MG63 (cell line): ENCODE data around the gene DBNL. TPM values are rescaled to one million over a fixed set of nuclear protein-coding genes. Genes with fewer than 3 reads are reported as not detected.

Experiments
- DNase-seq: peaks from one replicate; pipeline ENCODE4 v3.0.0-alpha.2; 2020
- H3K27me3 ChIP-seq: fragments of 250-450 bp; sonication (Bioruptor Pico); 2 replicates; pipeline ENCODE4 v1.5.1; 2020; ENCODE audit warnings: mild to moderate bottlenecking, moderate library complexity
- H3K36me3 ChIP-seq: fragments of 250-450 bp; sonication (Bioruptor Pico); 2 replicates; pipeline ENCODE4 v1.5.1; 2020; ENCODE audit warnings: mild to moderate bottlenecking, moderate library complexity
- H3K4me3 ChIP-seq: fragments of 250-450 bp; sonication (Bioruptor Pico); 2 replicates; pipeline ENCODE4 v1.5.1; 2020; ENCODE audit warnings: mild to moderate bottlenecking, moderate library complexity
- H3K9me3 ChIP-seq: fragments of 250-450 bp; sonication (Bioruptor Pico); 2 replicates; pipeline ENCODE4 v1.5.1; 2020; ENCODE audit warnings: mild to moderate bottlenecking, moderate library complexity
- total RNA-seq: library from RNA; depleted of rRNA; stranded (reverse); fragments of >200 nt; shearing (Covaris generic); gene quantifications from 2 replicates; pipeline ENCODE4 v1.2.3, GENCODE V29; 2014; ENCODE audit warnings: low replicate concordance; rRNA removed

Gene DBNL
- total RNA-seq, 1 experiment from 2014 or later: 166 TPM

DNA sequence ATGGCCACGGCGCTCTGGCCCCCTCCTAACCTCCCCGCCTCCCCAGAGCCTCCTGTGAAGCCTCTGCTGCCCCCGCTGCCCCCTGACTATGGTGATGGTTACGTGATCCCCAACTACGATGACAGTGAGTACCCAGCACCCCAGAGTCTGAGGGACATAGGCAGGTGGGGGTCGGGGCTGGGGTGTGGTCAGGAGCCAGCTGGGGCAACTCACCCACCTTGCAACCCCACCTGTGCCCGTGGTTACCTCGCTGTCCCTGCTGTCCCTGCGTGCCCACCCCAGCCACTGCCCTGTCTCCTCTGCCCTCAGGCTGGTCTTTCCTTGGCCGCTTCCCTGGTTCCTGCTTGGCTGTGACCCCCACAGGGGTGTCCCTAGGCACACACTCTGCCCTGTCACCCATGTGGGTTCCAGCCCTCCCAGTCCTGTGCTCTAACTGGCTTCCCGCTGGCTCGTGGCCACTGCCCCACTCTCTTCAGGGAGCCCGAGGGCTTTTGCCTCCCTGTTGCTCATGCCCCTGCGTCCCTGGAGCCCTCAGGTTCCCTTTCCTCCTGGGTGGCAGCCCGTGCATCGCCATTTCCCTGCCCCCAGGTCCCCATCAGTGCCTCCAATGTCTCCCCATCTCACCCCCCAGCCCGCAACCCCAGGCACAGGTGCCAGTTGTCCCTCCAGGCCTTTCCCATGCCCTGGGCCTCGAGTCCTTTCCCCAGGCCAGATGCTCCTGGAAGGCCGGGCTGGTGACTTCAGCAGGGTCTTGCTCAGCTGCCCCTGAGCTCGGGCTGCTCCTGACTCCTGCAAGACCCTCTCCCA, 63.7 kb downstream of the DBNL start:
- no peak overlapping the region for H3K4me3 ChIP-seq
- H3K9me3 ChIP-seq: no peaks in the 10 kb centered on the region
- H3K27me3 ChIP-seq: no peaks in the 10 kb centered on the region
- peaks cover 59% of the 10 kb centered on the region for H3K36me3 ChIP-seq
- no peak for DNase-seq

DNA sequence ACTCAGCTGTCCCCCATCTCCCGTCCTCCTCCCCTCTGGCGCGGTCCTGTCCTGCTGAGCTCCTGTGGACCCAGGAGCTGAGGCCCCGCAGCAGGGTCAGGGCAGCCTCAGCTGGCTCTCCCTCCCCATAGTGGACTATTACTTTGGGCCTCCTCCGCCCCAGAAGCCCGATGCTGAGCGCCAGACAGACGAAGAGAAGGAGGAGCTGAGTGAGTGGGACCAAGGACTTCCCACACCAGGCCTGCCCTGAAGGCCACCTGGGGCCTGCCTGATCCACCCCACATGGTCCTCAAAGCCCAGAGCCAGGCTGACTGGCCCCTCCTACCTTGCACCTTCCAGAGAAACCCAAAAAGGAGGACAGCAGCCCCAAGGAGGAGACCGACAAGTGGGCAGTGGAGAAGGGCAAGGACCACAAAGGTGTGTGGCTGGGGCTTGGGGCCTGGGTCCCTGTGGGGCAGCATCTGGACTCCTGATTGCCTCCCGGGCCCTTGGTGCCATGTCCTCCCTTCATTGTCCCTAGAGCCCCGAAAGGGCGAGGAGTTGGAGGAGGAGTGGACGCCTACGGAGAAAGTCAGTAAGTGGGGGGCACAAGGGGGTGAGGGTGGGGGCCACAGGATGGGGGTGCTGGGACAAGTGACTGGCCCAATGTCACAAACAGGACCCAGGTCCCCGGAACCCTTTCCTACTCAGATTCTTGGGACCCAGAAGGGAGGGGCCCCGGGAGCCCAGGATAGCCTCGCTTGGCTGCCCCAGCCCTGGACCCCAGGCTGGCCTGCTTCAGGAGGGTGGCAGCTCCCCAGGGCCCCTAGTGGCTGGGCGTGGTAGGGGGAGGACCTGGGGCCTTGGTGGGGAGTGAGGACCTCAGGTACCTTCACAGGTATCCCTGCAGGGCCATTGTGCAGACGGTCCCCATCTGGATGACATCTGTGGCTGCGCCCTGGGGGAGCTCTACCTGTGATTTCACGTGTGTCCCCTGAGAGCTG, 64.6 kb downstream of the DBNL start:
- H3K4me3 ChIP-seq: no peak overlapping the region
- no peaks in the 10 kb centered on the region for H3K9me3 ChIP-seq
- peaks cover 66% of the 10 kb centered on the region for H3K36me3 ChIP-seq
- no peaks in the 10 kb centered on the region for H3K27me3 ChIP-seq
- DNase-seq: no peak

DNA sequence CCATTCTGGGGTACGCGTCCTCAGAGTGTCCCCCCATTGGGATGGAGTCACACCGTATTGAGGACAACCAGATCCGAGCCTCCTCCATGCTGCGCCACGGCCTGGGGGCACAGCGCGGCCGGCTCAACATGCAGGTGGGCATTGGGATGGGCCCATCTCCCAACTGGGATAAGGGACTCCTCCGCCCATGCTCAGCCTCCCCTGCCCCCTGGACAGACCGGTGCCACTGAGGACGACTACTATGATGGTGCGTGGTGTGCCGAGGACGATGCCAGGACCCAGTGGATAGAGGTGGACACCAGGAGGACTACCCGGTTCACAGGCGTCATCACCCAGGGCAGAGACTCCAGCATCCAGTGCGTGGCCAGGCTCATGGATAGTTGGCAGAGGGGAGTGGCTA, 65.5 kb downstream of the DBNL start:
- Histone ChIP-seq H3K4me3 (no peak overlapping the region), H3K36me3 (peaks cover 75% of the 10 kb centered on the region), H3K27me3 (no peaks in the 10 kb centered on the region), H3K9me3 (no peaks in the 10 kb centered on the region)
- DNase-seq: no peak

DNA sequence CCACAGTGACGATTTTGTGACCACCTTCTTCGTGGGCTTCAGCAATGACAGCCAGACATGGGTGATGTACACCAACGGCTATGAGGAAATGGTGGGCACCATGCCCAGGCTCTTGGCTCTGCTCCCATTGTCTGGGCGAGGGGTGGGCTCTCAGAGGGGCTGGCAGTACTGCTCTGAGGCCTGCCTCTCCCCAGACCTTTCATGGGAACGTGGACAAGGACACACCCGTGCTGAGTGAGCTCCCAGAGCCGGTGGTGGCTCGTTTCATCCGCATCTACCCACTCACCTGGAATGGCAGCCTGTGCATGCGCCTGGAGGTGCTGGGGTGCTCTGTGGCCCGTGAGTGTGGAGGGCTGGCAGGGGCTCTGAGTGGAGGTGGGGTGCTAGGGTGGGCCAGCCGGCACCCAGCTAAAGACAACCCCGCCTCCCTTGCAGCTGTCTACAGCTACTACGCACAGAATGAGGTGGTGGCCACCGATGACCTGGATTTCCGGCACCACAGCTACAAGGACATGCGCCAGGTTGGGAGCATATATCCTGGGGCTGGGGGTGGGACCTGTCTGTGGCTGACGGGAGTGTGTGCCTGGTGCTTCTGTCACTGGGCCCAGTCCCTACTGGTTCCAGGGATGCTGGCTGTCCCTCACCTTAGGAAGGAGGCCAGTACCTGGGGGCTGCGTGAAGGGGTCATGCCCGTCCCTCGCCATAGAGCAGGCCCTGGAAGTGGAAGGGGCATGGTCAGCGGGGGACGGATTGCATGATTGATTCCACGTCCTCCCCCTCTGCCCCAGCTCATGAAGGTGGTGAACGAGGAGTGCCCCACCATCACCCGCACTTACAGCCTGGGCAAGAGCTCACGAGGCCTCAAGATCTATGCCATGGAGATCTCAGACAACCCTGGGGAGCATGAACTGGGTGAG, 66.5 kb downstream of the DBNL start:
- Histone ChIP-seq H3K4me3 (no peak overlapping the region), H3K36me3 (peaks cover 76% of the 10 kb centered on the region), H3K9me3 (no peaks in the 10 kb centered on the region), H3K27me3 (no peaks in the 10 kb centered on the region)
- no peak for DNase-seq

Other genes starting within 250 kb of the DBNL start
- 107 and 198 TPM in 2 replicates for gene MRPS24, start 175.2 kb upstream of the DBNL start, total RNA-seq
- gene URGCP, start 138.1 kb upstream of the DBNL start, total RNA-seq: 38.3 and 41.8 TPM in 2 replicates
- 10.7 and 20.7 TPM in 2 replicates for gene UBE2D4, start 118.3 kb upstream of the DBNL start, total RNA-seq
- not detected in 2 replicates for gene SPDYE1, start 46.8 kb upstream of the DBNL start, total RNA-seq
- not detected in 2 replicates for gene PGAM2, start 20.9 kb downstream of the DBNL start, total RNA-seq
- gene POLM, start 37.8 kb downstream of the DBNL start, total RNA-seq: 9.4 and 10.8 TPM in 2 replicates
- gene AEBP1, start 59.6 kb downstream of the DBNL start, total RNA-seq: 36.8 and 45.8 TPM in 2 replicates
- 146 and 186 TPM in 2 replicates for gene POLD2, start 78.8 kb downstream of the DBNL start, total RNA-seq
- not detected in 2 replicates for gene MYL7, start 96.6 kb downstream of the DBNL start, total RNA-seq
- not detected in 2 replicates for gene GCK, start 144.7 kb downstream of the DBNL start, total RNA-seq
- gene YKT6, start 156.3 kb downstream of the DBNL start, total RNA-seq: 121 and 140 TPM in 2 replicates